Keratinocyte (primary cell): ENCODE measurements around the gene LRRIQ3. TPM values are rescaled to one million over a fixed set of nuclear protein-coding genes. Genes with fewer than 3 reads are reported as not detected.

Experiments
- DNase-seq: peaks from one replicate; pipeline ENCODE4 v3.0.0-alpha.2; 2011; ENCODE audit warnings: low read depth, missing footprints, low spot score
- FAIRE-seq: peaks from 2 replicates; lab custom pipeline; 2011; peaks lifted over from hg19 to GRCh38; lab: Jason Lieb, UNC
- H2AFZ ChIP-seq: 2 replicates; pipeline ENCODE4 v1.6.0; 2012; ENCODE audit warnings: low read length, control low read depth, inconsistent platforms; ENCODE audit not compliant: control insufficient read depth
- H3K27ac ChIP-seq: 2 replicates; pipeline ENCODE4 v1.5.1; 2011; ENCODE audit warnings: low read length; ENCODE audit not compliant: control insufficient read depth, insufficient read depth
- H3K27me3 ChIP-seq: 3 replicates; pipeline ENCODE4 v1.6.0; 2011; ENCODE audit warnings: low read length; ENCODE audit not compliant: control insufficient read depth, insufficient read depth; ENCODE audit errors: extremely low read depth
- H3K36me3 ChIP-seq, 2 experiments: 2 replicates in 1 of 2; 3 replicates in 1 of 2; pipeline ENCODE4 v1.5.1; 2011; ENCODE audit warnings: low read length in 2 of 2, mild to moderate bottlenecking in 1 of 2; ENCODE audit not compliant: control insufficient read depth in 2 of 2, insufficient read depth in 2 of 2; ENCODE audit errors: extremely low read depth in 1 of 2
- H3K4me1 ChIP-seq: 3 replicates; pipeline ENCODE4 v1.5.1; 2011; ENCODE audit warnings: low read length; ENCODE audit not compliant: control insufficient read depth, insufficient read depth; ENCODE audit errors: extremely low read depth
- H3K4me2 ChIP-seq: 3 replicates; pipeline ENCODE4 v1.6.0; 2011; ENCODE audit warnings: low read depth, low read length; ENCODE audit not compliant: control insufficient read depth, insufficient read depth; ENCODE audit errors: extremely low read depth
- H3K4me3 ChIP-seq, 3 experiments: fragments of 200-600 bp in 1 of 3; sonication (generic) in 1 of 3; 2 replicates in 2 of 3; 3 replicates in 1 of 3; pipeline ENCODE4 v1.5.1; 2011 to 2016; ENCODE audit warnings: low read length in 3 of 3, mild to moderate bottlenecking in 3 of 3, control low read depth in 2 of 3, inconsistent platforms in 1 of 3, low read depth in 1 of 3, mixed read lengths in 1 of 3, mixed run types in 1 of 3, moderate library complexity in 1 of 3; ENCODE audit not compliant: control insufficient read depth in 2 of 3, insufficient read depth in 2 of 3; ENCODE audit errors: extremely low read depth in 1 of 3
- H3K79me2 ChIP-seq: 2 replicates; pipeline ENCODE4 v1.6.0; 2012; ENCODE audit warnings: low read length; ENCODE audit not compliant: control insufficient read depth, insufficient read depth
- H3K9ac ChIP-seq: 3 replicates; pipeline ENCODE4 v1.6.0; 2011; ENCODE audit warnings: low read length; ENCODE audit not compliant: control insufficient read depth, insufficient read depth; ENCODE audit errors: extremely low read depth
- H3K9me1 ChIP-seq: 3 replicates; pipeline ENCODE4 v1.6.0; 2011; ENCODE audit warnings: low read length; ENCODE audit not compliant: control insufficient read depth, insufficient read depth; ENCODE audit errors: extremely low read depth
- H3K9me3 ChIP-seq: 2 replicates; pipeline ENCODE4 v1.5.1; 2012; ENCODE audit warnings: low read depth, low read length; ENCODE audit not compliant: control insufficient read depth
- H4K20me1 ChIP-seq: 3 replicates; pipeline ENCODE4 v1.6.0; 2011; ENCODE audit warnings: low read length; ENCODE audit not compliant: control insufficient read depth, insufficient read depth; ENCODE audit errors: extremely low read depth
- CTCF ChIP-seq, 3 experiments: IDR thresholded peaks in 1 of 3; conservative IDR thresholded peaks in 1 of 3; optimal IDR thresholded peaks in 1 of 3; 2 replicates in 2 of 3; 3 replicates in 1 of 3; pipeline versions ENCODE3 to v1.5.1; 2011; ENCODE audit warnings: low read length in 3 of 3, mild to moderate bottlenecking in 3 of 3, moderate library complexity in 2 of 3, control low read depth in 1 of 3, inconsistent platforms in 1 of 3; ENCODE audit not compliant: insufficient read depth in 2 of 3; ENCODE audit errors: extremely low read depth in 1 of 3
- EZH2 ChIP-seq: IDR thresholded peaks from one replicate; pipeline ENCODE4 v1.6.1; 2012; ENCODE audit warnings: inconsistent platforms, mild to moderate bottlenecking, low read length, moderate library complexity
- dilution Hi-C: fragments of 300-500 bp; cut with MboI; formaldehyde crosslinking; loops from one replicate; pipeline ENCODE4 v1.7.0; 2020; ENCODE audit warnings: low sequenced_read_pairs; ENCODE audit not compliant: extremely low pct_ligation_motif_present
- polyA plus RNA-seq, 5 experiments: library from polyadenylated mRNA; depleted of rRNA in 3 of 5; stranded (reverse) in 3 of 5; stranded (forward) in 1 of 5; unstranded in 1 of 5; fragments of >200 nt; gene quantifications; 1 replicate in 1 of 5; 2 replicates in 3 of 5; 3 replicates in 1 of 5; pipeline versions ENCODE4 v1.2.1 to v1.2.3, GENCODE V29; 2011 to 2012; ENCODE audit warnings: missing spikeins in 2 of 5, low read depth in 1 of 5, low replicate concordance in 1 of 5

Gene LRRIQ3
- polyA plus RNA-seq, 1 donor (not counting 4 experiments of a cell fraction or from before 2014, with no cell fraction given) = 1.8 TPM

GRCh38 chr1:74038042-74038441 is 159.9 kb downstream of the LRRIQ3 start:
- no peaks in the 10 kb centered on the region for H3K79me2 ChIP-seq
- no peaks in the 10 kb centered on the region for H3K9me1 ChIP-seq
- H3K4me3 ChIP-seq = no peak overlapping the region
- H3K4me2 ChIP-seq = no peak overlapping the region
- dilution Hi-C loops = no loop called here
- H3K9me3 ChIP-seq = peaks cover 2% of the 10 kb centered on the region
- no peaks in the 10 kb centered on the region for H3K27me3 ChIP-seq
- no peaks in the 10 kb centered on the region for H3K36me3 ChIP-seq
- no peak overlapping the region for H2AFZ ChIP-seq
- DNase-seq (no peak), FAIRE-seq (no peak)
- TF ChIP-seq EZH2 (no peak), CTCF (optimal IDR thresholded peaks at IDR 0.05 in 1 of 3, IDR thresholded peaks at IDR 0.05 in 1 of 3, conservative IDR thresholded peaks at IDR 0.05 in 1 of 3; ENCODE audit: extremely low read depth in 1 of 3, insufficient read depth in 2 of 3, low read length in 3 of 3) (no peak)
- H3K9ac ChIP-seq = no peak overlapping the region
- H4K20me1 ChIP-seq = no peaks in the 10 kb centered on the region
- no peaks in the 10 kb centered on the region for H3K4me1 ChIP-seq
- H3K27ac ChIP-seq = no peak overlapping the region

GRCh38 chr1:74012583-74012982 is 185.4 kb downstream of the LRRIQ3 start:
- Histone ChIP-seq H3K9ac (no peak overlapping the region), H3K4me1 (no peaks in the 10 kb centered on the region), H2AFZ (no peak overlapping the region), H3K9me3 (no peaks in the 10 kb centered on the region), H3K4me3 (no peak overlapping the region), H3K27me3 (no peaks in the 10 kb centered on the region), H3K9me1 (no peaks in the 10 kb centered on the region), H3K4me2 (no peak overlapping the region), H3K27ac (no peak overlapping the region), H4K20me1 (no peaks in the 10 kb centered on the region), H3K36me3 (no peaks in the 10 kb centered on the region), H3K79me2 (no peaks in the 10 kb centered on the region)
- dilution Hi-C loops = no loop called here
- no peak for FAIRE-seq
- TF ChIP-seq CTCF (optimal IDR thresholded peaks at IDR 0.05 in 1 of 3, IDR thresholded peaks at IDR 0.05 in 1 of 3, conservative IDR thresholded peaks at IDR 0.05 in 1 of 3; ENCODE audit: extremely low read depth in 1 of 3, insufficient read depth in 2 of 3, low read length in 3 of 3) = no peak
- TF ChIP-seq EZH2 = no peak
- DNase-seq = no peak
